GM12801 (cell line): ENCODE measurements around the gene GAL.

Experiments
- TF ChIP-seq, protein P1 (sequence below): IDR thresholded peaks from one replicate; pipeline ENCODE4 v1.5.1; 2011; ENCODE audit warnings: control low read depth; ENCODE audit not compliant: insufficient read length; ENCODE audit errors: extremely low read depth

The GAL gene

DNA sequence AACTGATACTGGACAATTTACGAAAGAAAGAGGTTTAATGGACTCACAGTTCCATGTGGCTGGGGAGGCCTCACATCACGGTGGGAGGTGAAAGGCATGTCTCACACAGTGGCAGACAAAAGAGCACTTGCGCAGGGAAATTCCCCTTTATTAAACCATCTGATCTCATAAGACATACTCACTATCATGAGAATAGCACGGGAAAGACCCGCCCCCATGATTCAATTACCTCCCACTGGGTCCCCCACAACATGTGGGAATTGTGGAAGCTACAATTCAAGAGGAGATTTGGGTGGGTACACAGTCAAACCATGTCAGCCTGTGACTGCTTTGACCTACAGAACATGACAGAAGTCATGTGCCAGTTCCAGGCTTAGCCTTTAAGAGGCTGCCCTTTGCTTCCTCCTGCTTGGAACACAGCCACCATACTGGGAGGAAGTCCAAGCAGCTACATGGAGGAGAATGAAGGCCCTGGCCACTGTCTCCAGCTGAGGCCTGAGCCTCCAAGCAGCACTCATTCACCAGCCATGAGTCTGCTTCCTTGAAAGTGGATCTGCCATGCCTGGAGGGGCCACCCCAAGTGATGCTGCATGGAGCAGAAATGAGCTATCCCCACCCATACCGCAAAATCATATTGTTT is 10.9 kb upstream of the GAL start:
- TF ChIP-seq, protein P1, sequence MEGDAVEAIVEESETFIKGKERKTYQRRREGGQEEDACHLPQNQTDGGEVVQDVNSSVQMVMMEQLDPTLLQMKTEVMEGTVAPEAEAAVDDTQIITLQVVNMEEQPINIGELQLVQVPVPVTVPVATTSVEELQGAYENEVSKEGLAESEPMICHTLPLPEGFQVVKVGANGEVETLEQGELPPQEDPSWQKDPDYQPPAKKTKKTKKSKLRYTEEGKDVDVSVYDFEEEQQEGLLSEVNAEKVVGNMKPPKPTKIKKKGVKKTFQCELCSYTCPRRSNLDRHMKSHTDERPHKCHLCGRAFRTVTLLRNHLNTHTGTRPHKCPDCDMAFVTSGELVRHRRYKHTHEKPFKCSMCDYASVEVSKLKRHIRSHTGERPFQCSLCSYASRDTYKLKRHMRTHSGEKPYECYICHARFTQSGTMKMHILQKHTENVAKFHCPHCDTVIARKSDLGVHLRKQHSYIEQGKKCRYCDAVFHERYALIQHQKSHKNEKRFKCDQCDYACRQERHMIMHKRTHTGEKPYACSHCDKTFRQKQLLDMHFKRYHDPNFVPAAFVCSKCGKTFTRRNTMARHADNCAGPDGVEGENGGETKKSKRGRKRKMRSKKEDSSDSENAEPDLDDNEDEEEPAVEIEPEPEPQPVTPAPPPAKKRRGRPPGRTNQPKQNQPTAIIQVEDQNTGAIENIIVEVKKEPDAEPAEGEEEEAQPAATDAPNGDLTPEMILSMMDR = no peak

DNA sequence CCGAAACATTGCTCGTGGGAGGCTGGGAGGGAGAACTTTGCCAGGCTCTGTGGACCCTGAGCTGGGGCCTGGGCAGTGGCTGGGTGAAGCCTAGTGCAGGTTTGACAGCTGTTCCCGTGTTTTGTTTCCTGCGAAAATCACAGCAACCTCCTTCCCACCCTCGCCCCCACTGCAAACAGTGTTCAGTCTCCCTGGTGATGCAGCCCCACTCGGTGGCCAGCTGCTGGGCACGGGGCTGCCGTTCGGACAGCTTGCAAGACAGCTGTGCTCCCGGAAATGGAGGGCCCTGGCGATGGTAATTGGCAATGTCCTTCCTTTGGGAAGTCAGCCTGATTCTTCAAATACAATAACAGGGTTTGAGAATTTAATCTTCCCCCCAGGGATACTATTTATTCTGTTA is 10.4 kb upstream of the GAL start:
- TF ChIP-seq, protein P1 = no peak

DNA sequence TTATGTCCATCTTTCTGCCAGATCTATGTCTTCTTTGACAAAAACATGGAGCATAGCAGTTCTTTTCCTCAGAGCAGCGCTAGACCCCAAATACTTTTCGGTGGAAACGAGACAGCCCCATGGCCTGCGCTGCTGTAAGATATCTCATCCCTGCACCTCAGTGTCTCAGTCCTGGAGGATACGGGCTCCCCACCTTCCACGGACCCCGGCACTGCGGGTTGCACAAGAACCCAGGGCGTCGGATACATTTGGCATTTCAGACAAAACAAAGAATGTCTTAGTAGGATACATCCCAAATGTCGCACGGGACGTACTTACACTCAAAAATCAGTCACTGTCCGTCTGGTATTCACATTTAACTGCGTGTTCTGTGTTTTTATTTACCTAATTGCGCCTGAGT is 9.9 kb upstream of the GAL start:
- TF ChIP-seq, protein P1 = no peak

DNA sequence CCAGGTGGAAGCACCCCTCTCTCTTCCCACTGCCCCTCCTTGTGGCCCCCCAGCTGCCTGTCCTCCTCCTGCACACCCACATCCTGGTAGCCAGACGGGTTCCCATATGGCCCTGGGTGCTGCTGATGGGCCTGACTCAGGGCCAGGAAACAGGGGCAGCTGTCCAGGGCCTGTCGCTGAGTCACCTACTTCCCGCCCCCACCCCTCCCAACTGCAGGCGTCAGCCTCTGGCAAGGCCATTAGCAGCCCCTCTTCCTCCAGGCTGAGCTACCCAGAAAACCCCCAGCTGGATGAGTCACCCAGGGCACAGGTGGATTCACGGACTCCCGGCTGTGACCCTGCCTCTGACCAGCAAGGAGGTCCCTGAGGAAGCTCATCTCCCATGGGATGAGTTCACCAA is 6.9 kb upstream of the GAL start:
- TF ChIP-seq, protein P1 = no peak

GRCh38 chr11:68678031-68678441 is 6.3 kb upstream of the GAL start:
- TF ChIP-seq, protein P1 = no peak

DNA sequence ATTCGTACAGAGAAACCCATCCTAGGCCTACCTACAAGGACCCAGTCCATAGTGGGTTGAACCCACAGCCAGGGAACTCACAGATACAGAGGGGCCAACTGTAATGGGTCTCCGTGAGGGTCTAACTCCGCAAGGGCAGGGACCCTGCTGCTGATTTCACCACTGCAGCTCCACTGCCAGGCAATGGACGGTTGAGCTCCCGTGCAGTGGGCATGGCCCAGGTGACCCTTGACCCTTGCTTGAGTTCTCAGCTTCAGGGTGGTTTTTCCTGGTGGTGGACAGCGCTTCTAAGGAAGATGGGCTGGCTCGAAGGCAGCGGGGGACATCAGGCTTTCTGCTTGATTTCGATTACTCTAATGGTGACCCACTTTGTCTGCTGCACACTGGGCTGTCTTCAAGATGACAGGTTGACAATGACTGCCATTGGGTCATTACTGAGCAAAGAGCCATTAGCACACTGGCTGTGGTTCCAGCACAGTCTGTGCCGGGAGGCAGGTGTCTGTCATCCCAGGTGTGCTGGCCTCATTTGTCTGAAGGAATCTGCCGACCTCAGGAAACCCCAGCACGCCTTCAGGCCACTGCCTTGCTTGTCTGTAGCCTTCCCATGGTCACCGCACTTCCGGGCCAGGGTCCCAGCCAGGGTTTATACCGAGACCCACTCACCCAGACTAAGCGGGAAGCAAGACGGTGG is 3.7 kb upstream of the GAL start:
- TF ChIP-seq, protein P1 = no peak

DNA sequence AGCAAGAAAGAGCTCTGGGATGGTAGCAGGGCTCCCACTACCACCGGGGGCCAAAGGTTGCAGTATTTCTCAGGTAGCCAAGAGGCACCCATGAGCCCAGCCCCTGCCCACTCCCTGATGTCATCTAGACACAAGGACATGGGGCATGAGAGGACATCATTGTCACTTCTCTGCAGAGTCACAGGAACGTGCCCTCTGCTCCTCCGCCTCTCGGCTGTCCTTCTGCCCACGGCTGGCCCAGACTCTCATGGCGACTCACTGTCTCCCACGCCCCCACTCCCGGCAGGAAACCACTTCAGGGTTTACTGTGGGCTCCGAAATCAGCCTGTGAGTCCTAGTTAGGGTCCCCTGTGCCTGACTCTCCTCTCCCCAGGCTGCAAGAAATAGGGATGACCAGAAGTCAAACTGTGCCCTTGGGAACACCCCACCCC is 1.8 kb upstream of the GAL start:
- TF ChIP-seq, protein P1 = no peak
